ENCODE results near the gene CAPN13.

The CAPN13 gene

DNA sequence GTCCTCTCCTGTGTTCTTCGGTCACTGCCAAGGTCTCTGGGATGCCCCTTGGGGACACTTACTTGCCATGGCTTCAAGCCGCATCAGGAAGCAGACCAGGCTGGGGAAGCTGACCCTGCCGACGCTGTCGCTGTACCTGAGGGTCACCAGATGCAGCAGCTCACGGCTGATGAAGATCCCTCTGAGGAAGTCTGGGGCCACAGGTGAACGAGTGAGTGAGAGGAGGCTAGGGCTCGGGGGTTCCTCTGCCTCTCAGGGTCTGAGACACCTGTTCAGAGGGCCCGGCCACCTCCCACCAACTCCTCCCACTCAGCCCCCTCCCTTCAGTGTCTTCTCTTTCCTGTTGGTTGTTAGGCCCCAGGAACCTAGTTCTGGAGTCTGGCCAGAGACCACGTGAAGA lies 74.9 kb downstream of the CAPN13 start:
- no peak overlapping the region for H3K27ac ChIP-seq (ENCODE audit: low read length)
- H3K9me2 ChIP-seq (replicated peaks; ENCODE audit: insufficient read depth, low read length): no peaks in the 10 kb centered on the region
- no peak overlapping the region for H3K4me2 ChIP-seq (ENCODE audit: low read depth, low read length)
- no peaks in the 10 kb centered on the region for H3K4me1 ChIP-seq (ENCODE audit: low read length)
- no peaks in the 10 kb centered on the region for H4K20me1 ChIP-seq (ENCODE audit: insufficient read depth, low read length)
- no peaks in the 10 kb centered on the region for H3K27me3 ChIP-seq (replicated peaks; ENCODE audit: insufficient read depth, low read length)
- no peak overlapping the region for H3K4me3 ChIP-seq (ENCODE audit: low read length)
- TF ChIP-seq EZH2 (optimal IDR thresholded peaks at IDR 0.05; ENCODE audit: low read depth, low read length) (no peak), EZH2phosphoT487 (IDR thresholded peaks at IDR 0.05; ENCODE audit: low read length) (no peak)
- TF ChIP-seq, protein P1, sequence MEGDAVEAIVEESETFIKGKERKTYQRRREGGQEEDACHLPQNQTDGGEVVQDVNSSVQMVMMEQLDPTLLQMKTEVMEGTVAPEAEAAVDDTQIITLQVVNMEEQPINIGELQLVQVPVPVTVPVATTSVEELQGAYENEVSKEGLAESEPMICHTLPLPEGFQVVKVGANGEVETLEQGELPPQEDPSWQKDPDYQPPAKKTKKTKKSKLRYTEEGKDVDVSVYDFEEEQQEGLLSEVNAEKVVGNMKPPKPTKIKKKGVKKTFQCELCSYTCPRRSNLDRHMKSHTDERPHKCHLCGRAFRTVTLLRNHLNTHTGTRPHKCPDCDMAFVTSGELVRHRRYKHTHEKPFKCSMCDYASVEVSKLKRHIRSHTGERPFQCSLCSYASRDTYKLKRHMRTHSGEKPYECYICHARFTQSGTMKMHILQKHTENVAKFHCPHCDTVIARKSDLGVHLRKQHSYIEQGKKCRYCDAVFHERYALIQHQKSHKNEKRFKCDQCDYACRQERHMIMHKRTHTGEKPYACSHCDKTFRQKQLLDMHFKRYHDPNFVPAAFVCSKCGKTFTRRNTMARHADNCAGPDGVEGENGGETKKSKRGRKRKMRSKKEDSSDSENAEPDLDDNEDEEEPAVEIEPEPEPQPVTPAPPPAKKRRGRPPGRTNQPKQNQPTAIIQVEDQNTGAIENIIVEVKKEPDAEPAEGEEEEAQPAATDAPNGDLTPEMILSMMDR (IDR thresholded peaks at IDR 0.05; ENCODE audit: low read length): no peak
- no peaks in the 10 kb centered on the region for H3K9me3 ChIP-seq (replicated peaks; ENCODE audit: insufficient read depth, low read length)
- H3F3A ChIP-seq (ENCODE audit: insufficient read depth, low read length): no peaks in the 10 kb centered on the region
- no peaks in the 10 kb centered on the region for H3K36me3 ChIP-seq (replicated peaks; ENCODE audit: insufficient read depth, low read length)
- DNase-seq: no peak
- no peak overlapping the region for H2AFZ ChIP-seq (ENCODE audit: low read length)
- no peak overlapping the region for H3K9ac ChIP-seq (ENCODE audit: low read length)
- H3K79me2 ChIP-seq (ENCODE audit: low read length): no peaks in the 10 kb centered on the region

DNA sequence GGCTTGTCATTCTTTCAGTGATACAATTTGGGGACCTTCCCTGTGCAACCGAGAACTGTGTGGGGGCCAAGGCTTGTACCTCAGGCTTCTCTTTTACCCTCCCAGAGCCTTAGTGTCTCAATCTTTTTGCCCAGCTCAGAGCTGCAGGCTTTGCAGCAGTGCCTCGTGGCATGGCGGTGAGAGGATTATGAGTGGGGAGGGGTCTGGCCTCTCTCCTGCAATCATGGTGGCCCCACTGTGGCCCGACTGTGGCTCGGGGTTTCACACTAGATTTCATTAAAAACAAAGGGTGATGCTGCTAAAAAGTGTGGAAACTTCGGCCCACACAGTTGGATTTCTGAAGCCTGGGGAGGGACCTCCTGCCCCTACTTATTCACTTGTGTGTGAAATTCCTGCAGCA lies 75.5 kb downstream of the CAPN13 start:
- TF ChIP-seq EZH2 (optimal IDR thresholded peaks at IDR 0.05; ENCODE audit: low read depth, low read length): no peak
- TF ChIP-seq EZH2phosphoT487 (IDR thresholded peaks at IDR 0.05; ENCODE audit: low read length): no peak
- TF ChIP-seq, protein P1 (IDR thresholded peaks at IDR 0.05; ENCODE audit: low read length): no peak

DNA sequence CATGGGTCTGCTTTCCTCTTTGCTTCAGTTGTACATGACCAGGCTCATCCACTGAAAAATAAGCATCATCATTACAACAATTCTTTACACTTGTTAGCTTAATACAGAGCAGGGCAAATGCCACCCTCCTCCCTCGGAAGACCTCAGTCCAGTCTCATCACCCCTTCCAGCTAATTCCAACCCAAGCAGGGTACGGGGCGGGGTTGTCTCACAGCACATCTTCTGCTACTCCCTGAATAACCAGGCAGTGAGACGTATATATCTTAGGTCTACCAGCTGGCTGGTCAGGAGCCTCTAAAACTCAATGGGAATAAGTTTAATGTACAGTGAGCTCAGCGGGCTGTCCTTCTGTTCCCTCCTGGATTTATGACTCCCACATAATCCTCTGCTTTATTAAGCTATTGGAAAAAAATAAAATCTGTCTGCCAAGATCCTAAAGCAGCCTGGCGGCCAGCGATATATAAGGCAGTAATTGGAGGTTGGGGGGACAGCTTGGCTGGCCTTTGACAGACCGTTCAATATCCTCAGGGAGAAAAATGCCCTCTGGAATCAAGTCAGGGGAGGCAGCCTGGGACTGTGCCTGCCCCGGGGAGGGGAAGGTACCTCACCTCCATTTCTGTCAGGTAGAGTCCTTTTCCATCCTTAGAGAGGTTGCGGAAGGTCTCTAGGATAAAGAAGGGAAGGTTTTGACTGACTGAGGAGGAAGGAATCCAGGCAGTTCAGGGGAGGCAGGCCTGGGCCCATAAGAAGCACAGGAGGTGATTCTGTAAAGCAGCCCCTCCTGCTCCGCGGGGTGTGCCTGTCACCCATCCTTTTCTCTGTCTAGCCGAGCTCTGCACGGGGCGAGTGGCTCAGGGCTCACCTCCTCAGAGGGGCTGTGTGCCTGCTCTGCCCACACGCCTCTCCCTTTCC lies 76.3 kb downstream of the CAPN13 start:
- no peaks in the 10 kb centered on the region for H3K79me2 ChIP-seq (ENCODE audit: low read length)
- H3K4me2 ChIP-seq (ENCODE audit: low read depth, low read length): no peak overlapping the region
- no peak for DNase-seq
- no peaks in the 10 kb centered on the region for H3F3A ChIP-seq (ENCODE audit: insufficient read depth, low read length)
- H3K9me2 ChIP-seq (replicated peaks; ENCODE audit: insufficient read depth, low read length): no peaks in the 10 kb centered on the region
- H3K27me3 ChIP-seq (replicated peaks; ENCODE audit: insufficient read depth, low read length): no peaks in the 10 kb centered on the region
- no peaks in the 10 kb centered on the region for H4K20me1 ChIP-seq (ENCODE audit: insufficient read depth, low read length)
- no peak overlapping the region for H3K9ac ChIP-seq (ENCODE audit: low read length)
- H3K4me1 ChIP-seq (ENCODE audit: low read length): no peaks in the 10 kb centered on the region
- TF ChIP-seq EZH2 (optimal IDR thresholded peaks at IDR 0.05; ENCODE audit: low read depth, low read length) (no peak), EZH2phosphoT487 (IDR thresholded peaks at IDR 0.05; ENCODE audit: low read length) (no peak)
- TF ChIP-seq, protein P1 (IDR thresholded peaks at IDR 0.05; ENCODE audit: low read length): no peak
- no peaks in the 10 kb centered on the region for H3K36me3 ChIP-seq (replicated peaks; ENCODE audit: insufficient read depth, low read length)
- H3K9me3 ChIP-seq (replicated peaks; ENCODE audit: insufficient read depth, low read length): no peaks in the 10 kb centered on the region
- no peak overlapping the region for H2AFZ ChIP-seq (ENCODE audit: low read length)
- H3K4me3 ChIP-seq (ENCODE audit: low read length): no peak overlapping the region
- no peak overlapping the region for H3K27ac ChIP-seq (ENCODE audit: low read length)

More for the DNA sequence above, 75.5 kb downstream of the CAPN13 start:
- no peak overlapping the region for H3K9ac ChIP-seq (ENCODE audit: low read length)
- H3K27ac ChIP-seq (ENCODE audit: low read length): no peak overlapping the region
- H3K36me3 ChIP-seq (replicated peaks; ENCODE audit: insufficient read depth, low read length): no peaks in the 10 kb centered on the region
- no peaks in the 10 kb centered on the region for H3K79me2 ChIP-seq (ENCODE audit: low read length)
- no peaks in the 10 kb centered on the region for H3K27me3 ChIP-seq (replicated peaks; ENCODE audit: insufficient read depth, low read length)
- H2AFZ ChIP-seq (ENCODE audit: low read length): no peak overlapping the region
- H3K9me2 ChIP-seq (replicated peaks; ENCODE audit: insufficient read depth, low read length): no peaks in the 10 kb centered on the region
- no peaks in the 10 kb centered on the region for H4K20me1 ChIP-seq (ENCODE audit: insufficient read depth, low read length)
- no peak overlapping the region for H3K4me2 ChIP-seq (ENCODE audit: low read depth, low read length)
- H3K9me3 ChIP-seq (replicated peaks; ENCODE audit: insufficient read depth, low read length): no peaks in the 10 kb centered on the region
- H3F3A ChIP-seq (ENCODE audit: insufficient read depth, low read length): no peaks in the 10 kb centered on the region
- no peak for DNase-seq
- no peaks in the 10 kb centered on the region for H3K4me1 ChIP-seq (ENCODE audit: low read length)
- H3K4me3 ChIP-seq (ENCODE audit: low read length): no peak overlapping the region
